GM10266 (cell line): ENCODE results near the gene C16orf95.
"Not testable (repeated sequence)": the region's sequence is repeated elsewhere in the genome, so short reads cannot be mapped to it uniquely, and the experiment has no call there.

Experiments used
- DNase-seq: peaks from one replicate; pipeline ENCODE4 v3.0.0; 2012; ENCODE audit errors: extremely low spot score
- TF ChIP-seq, protein P1 (sequence below): IDR thresholded peaks from 2 replicates; pipeline ENCODE4 v1.5.1; 2012; ENCODE audit warnings: mild to moderate bottlenecking, low read depth; ENCODE audit not compliant: control insufficient read depth, insufficient read depth; ENCODE audit errors: missing control alignments

C16orf95 gene

DNA sequence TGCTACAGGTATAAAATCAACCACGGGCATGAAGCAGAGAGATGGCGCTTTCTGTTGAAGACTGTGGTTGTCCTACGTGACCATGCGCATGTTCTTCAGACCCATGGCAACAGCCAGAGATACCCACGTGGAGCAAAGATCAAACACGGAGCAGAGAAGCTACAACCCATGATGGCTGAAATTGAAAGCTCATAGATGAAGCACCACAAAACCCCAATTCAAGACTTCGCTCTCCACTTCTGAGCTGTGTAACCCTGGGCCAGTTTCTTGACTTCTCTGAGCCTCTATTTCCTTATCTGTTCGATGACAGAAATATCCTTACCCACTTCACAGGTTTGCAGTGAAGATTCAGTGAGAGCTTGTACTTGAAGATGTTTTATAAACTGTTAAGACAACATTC lies 49.6 kb downstream of the C16orf95 start:
- TF ChIP-seq, protein P1, sequence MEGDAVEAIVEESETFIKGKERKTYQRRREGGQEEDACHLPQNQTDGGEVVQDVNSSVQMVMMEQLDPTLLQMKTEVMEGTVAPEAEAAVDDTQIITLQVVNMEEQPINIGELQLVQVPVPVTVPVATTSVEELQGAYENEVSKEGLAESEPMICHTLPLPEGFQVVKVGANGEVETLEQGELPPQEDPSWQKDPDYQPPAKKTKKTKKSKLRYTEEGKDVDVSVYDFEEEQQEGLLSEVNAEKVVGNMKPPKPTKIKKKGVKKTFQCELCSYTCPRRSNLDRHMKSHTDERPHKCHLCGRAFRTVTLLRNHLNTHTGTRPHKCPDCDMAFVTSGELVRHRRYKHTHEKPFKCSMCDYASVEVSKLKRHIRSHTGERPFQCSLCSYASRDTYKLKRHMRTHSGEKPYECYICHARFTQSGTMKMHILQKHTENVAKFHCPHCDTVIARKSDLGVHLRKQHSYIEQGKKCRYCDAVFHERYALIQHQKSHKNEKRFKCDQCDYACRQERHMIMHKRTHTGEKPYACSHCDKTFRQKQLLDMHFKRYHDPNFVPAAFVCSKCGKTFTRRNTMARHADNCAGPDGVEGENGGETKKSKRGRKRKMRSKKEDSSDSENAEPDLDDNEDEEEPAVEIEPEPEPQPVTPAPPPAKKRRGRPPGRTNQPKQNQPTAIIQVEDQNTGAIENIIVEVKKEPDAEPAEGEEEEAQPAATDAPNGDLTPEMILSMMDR: no peak
- DNase-seq: no peak

DNA sequence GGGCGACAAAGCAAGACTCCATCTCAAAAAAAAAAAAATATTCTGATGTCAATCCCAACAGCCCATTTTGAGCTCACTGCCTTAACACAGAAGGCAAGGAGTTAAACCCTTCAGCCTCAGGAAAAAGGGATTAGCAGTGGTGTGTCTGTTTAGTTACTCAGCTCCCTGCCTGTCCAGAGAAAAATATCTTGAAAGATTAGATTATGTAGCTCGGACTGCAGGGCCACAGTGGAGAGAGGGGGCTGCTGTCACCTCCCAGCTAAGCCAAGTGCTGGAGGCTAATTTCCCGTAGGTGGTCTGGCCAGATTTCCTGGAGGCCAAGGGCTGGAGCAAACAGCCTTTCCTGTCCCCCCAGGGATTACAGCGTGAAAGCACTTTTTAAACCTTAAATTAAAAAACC lies 50.3 kb downstream of the C16orf95 start:
- TF ChIP-seq, protein P1: no peak
- DNase-seq: no peak

DNA sequence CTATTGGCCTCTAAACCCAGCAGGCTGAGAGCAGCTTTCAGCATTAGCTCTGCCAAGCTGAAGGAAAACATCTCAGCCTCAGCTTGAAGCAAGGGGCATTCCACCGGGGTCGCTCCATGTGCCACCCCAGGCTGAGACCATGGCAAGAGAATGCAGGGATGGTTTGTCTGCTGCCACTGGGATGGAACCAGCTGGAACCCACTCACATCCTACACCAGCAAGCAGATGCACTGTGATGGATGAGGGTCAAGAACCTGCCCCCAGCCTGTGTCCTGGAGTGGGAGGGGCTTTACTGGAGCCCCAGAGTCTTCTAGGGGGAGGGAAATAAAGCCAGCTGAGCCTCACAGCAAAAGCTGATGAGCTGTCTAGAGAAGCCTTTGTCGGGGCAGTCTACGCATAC lies 51.9 kb downstream of the C16orf95 start:
- TF ChIP-seq, protein P1: no peak
- DNase-seq: no peak

DNA sequence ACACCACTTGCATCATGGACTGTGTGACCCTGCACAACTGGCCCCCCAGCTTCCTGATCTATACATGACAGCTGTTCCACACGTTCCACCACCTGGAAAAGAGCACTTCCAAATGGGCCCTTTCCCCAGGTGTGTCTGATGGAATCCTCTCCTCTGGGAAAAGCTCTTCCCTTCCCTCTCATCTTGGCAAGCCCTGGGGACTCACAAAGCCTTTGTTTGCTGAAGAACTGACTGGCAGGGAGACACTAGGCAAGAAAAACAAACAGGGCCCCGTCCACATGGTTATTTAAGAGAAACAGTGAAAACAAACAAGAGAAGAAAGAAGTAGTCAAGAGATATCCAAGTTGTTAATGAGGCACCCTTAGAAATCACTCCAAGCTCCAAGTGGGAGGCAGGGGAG lies 52.6 kb downstream of the C16orf95 start:
- no peak for DNase-seq
- TF ChIP-seq, protein P1: no peak

DNA sequence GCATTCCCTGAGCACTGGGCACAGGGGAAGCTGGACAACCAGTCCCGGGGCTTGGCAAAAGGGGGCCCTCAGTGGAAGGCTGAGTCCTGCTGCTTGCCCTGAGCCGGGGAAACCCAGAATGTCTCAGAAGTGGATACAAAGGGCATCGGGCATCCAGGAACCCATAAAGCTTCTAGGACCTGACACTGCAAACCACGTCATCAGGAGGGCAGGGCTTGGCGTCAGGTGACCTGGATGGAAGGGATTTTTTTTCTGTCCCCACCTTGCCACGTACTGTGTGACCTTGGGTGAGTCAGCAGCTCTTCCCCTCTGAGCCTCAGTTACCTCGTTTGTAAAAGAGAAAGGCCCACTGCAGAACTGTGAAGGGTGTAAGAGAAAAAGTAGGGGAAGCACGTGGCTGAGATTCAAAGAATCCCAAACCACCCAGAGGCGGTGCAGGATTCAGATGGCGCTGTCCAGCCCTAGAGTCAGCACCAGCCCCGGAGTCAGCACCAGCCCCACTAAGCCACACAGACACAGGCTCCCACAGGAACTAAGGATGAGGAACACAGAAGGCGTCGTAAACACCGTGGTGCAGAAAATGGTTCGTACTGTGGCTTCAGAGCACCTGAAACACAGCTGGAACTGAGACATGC lies 53.7 kb downstream of the C16orf95 start:
- DNase-seq: no peak
- TF ChIP-seq, protein P1: no peak

DNA sequence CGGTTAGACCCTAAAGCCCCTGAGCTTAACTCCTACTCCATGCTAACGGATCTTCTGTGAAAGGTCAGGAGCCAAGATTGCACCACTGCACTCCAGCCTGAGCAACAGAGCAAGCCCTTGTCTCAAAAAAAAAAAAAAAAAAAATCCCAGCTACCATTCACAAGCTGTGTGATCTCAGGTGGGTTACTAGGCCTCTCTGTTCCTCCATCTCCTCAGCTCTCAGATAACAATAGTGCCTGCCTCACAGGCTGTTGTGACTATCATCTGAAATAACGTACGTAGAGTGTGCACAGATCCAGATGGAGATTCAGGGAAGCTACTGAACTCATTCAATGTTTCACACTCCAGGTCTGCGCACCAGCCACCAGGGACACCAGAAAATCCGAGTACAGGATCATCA lies 57.8 kb downstream of the C16orf95 start:
- TF ChIP-seq, protein P1: no peak
- no peak for DNase-seq

DNA sequence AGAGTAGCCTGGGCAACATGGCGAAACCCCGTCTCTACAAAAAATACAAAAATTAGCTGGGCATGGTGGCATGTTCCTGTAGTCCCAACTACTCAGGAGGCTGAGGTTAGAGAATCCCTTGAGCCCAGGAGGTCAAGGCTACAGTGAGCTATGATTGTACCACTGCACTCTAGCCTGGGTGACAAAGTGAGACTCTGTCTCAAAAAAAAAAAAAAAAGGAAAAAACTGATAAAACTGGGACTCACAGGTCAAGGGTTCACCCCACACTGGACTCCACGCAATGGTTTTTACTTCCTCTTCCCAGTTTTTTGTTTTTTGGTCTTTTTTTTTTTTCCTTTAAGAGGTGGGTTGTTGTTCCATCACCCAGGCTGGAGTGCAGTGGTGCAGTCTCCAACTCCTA lies 58.5 kb downstream of the C16orf95 start:
- DNase-seq: not testable (repeated sequence)

DNA sequence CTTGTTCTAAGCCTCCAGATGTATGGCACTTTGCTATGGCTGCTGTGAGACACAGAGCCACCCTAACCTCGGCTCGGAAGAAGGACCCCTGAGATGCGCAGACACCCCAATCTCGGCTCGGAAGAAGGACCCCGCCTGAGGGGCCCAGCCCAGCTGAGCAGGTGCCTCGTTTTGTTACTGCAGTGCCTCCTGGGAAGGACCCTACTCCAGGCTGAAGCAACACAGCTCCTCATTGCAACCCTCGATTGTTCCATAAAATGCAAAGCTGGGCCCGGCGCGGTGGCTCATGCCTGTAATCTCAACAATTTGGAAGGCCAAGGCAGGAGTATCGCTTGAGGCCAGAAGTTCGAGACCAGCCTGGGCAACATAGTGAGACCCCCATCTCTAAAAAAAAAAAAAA lies 61.3 kb downstream of the C16orf95 start:
- TF ChIP-seq, protein P1: no peak
- DNase-seq: no peak
